ENCODE measurements around the gene USP49.

- TF ChIP-seq CEBPB (IDR thresholded peaks at IDR 0.05; ENCODE audit: borderline replicate concordance in 1 of 2, low read depth in 2 of 2, low read length in 2 of 2) (no peak), ESRRA (IDR thresholded peaks at IDR 0.05; ENCODE audit: low read length) (no peak)
These were observed 44.9 kb upstream of the USP49 start for GRCh38 chr6:41939848-41940758.

Data from GM12878 (cell line).